HepG2 (cell line): Measurements from ENCODE around the gene ZNF222. TPM values are rescaled to one million over a fixed set of nuclear protein-coding genes. Genes with fewer than 3 reads are reported as not detected.

ENCODE experiments used
- ATF6 ChIP-seq: sonication (generic); formaldehyde crosslinking; conservative IDR thresholded peaks from 2 replicates; pipeline ENCODE4 v1.4.0; 2020; ENCODE audit warnings: missing genetic modification reagents
- CHCHD3 ChIP-seq: sonication (generic); formaldehyde crosslinking; IDR thresholded peaks from 2 replicates; pipeline ENCODE4 v1.8.0; 2022; ENCODE audit warnings: mild to moderate bottlenecking, missing genetic modification reagents, moderate library complexity
- FOXK1 ChIP-seq: sonication (generic); formaldehyde crosslinking; IDR thresholded peaks from 2 replicates; pipeline ENCODE4 v1.4.0; 2020; ENCODE audit warnings: low read depth, missing genetic modification reagents, borderline replicate concordance
- HNF4G ChIP-seq, 2 experiments: sonication (generic) in 1 of 2; formaldehyde crosslinking in 1 of 2; IDR thresholded peaks; 2 replicates each; pipeline versions ENCODE4 v1.4.0 to v1.6.1; 2011 to 2020; ENCODE audit warnings: borderline replicate concordance in 2 of 2, low read depth in 2 of 2, mild to moderate bottlenecking in 2 of 2, low read length in 1 of 2, missing genetic modification reagents in 1 of 2, moderate library complexity in 1 of 2
- NFYC ChIP-seq: IDR thresholded peaks from 2 replicates; pipeline ENCODE4 v1.6.1; 2016; ENCODE audit warnings: missing genetic modification reagents, missing compliant biosample characterization
- NR2F2 ChIP-seq: IDR thresholded peaks from 2 replicates; pipeline ENCODE4 v1.6.1; 2012; ENCODE audit warnings: low read depth, inconsistent platforms, borderline replicate concordance
- RFXAP ChIP-seq: sonication (generic); formaldehyde crosslinking; IDR thresholded peaks from 2 replicates; pipeline ENCODE4 v1.4.0; 2020; ENCODE audit warnings: missing genetic modification reagents, borderline replicate concordance
- RXRB ChIP-seq: IDR thresholded peaks from 2 replicates; pipeline ENCODE4 v1.6.1; 2016; ENCODE audit warnings: borderline replicate concordance, missing genetic modification reagents, missing compliant biosample characterization
- SP2 ChIP-seq: sonication (generic); formaldehyde crosslinking; IDR thresholded peaks from 2 replicates; pipeline ENCODE4 v1.5.1; 2020; ENCODE audit warnings: mild to moderate bottlenecking, missing genetic modification reagents
- SRF ChIP-seq: IDR thresholded peaks from 2 replicates; pipeline ENCODE4 v1.6.1; 2011; ENCODE audit warnings: mild to moderate bottlenecking, low read depth, low read length, moderate library complexity
- TERF1 ChIP-seq: sonication (generic); formaldehyde crosslinking; IDR thresholded peaks from 2 replicates; pipeline ENCODE4 v1.8.0; 2022; ENCODE audit warnings: mild to moderate bottlenecking, missing genetic modification reagents, moderate library complexity
- TFAP4 ChIP-seq: sonication (generic); IDR thresholded peaks from 2 replicates; pipeline ENCODE4 v1.6.1; 2016; ENCODE audit warnings: low read depth, borderline replicate concordance
- THAP9 ChIP-seq: sonication (generic); formaldehyde crosslinking; IDR thresholded peaks from 2 replicates; pipeline ENCODE4; 2020; ENCODE audit warnings: missing genetic modification reagents, mild to moderate bottlenecking, borderline replicate concordance
- ZNF121 ChIP-seq: sonication (generic); formaldehyde crosslinking; IDR thresholded peaks from 2 replicates; pipeline ENCODE4 v1.5.0; 2020; ENCODE audit warnings: mild to moderate bottlenecking, missing genetic modification reagents
- ZNF280D ChIP-seq: sonication (generic); formaldehyde crosslinking; IDR thresholded peaks from 2 replicates; pipeline ENCODE4 v1.5.1; 2020; ENCODE audit warnings: mild to moderate bottlenecking, missing genetic modification reagents
- ZNF83 ChIP-seq: sonication (generic); formaldehyde crosslinking; IDR thresholded peaks from 2 replicates; pipeline ENCODE4 v1.4.0; 2020; ENCODE audit warnings: missing genetic modification reagents, mild to moderate bottlenecking, borderline replicate concordance
- polyA plus RNA-seq, 8 experiments: library from polyadenylated mRNA; depleted of rRNA in 3 of 8; stranded (reverse) in 7 of 8; unstranded in 1 of 8; fragments of >200 nt; fragmentation: Illumina TruSeq in 4 of 8; extraction: Trizol in 4 of 8; gene quantifications; 2 replicates each; pipeline versions ENCODE4 v1.2.1 to v1.2.3, GENCODE V29; 2011 to 2016; ENCODE audit warnings: low read depth in 4 of 8, missing spikeins in 1 of 8, mixed read lengths in 1 of 8; ENCODE audit not compliant: insufficient read depth in 1 of 8
- total RNA-seq, 5 experiments: library from RNA; depleted of rRNA; stranded (reverse); fragments of >200 nt; fragmentation: Illumina TruSeq; extraction: Trizol; gene quantifications; 2 replicates each; pipeline ENCODE4 v1.2.3, GENCODE V29; 2016; ENCODE audit warnings: low read depth in 1 of 5

Gene ZNF222
- total and polyA plus RNA-seq, 2 of the 13 experiments (the other 11 are each of a cell fraction or from before 2014, with no cell fraction given): 2.2 to 6.2 TPM

- peak; percentile 24; the same call in 1 of the 2 replicates for TF ChIP-seq TFAP4
- TF ChIP-seq HNF4G (IDR thresholded peaks at IDR 0.05; ENCODE audit: borderline replicate concordance, low read depth, low read length): peak; percentile 27
- 0 out of 2 replicates have a peak, but pooled peaks have one; percentile 64 for TF ChIP-seq HNF4G (CRISPR knock-in tag; IDR thresholded peaks at IDR 0.05; ENCODE audit: borderline replicate concordance, low read depth)
- TF ChIP-seq THAP9 (CRISPR knock-in tag): peak; percentile 62; the same call in 1 of the 2 replicates
- TF ChIP-seq ZNF280D: 0 out of 2 replicates have a peak, but pooled peaks have one; percentile 18
- TF ChIP-seq TERF1 (CRISPR knock-in tag): no peak
- no peak for TF ChIP-seq NFYC (CRISPR knock-in tag)
- peak; percentile 4; the same call in 1 of the 2 replicates for TF ChIP-seq SRF
- TF ChIP-seq ZNF83 (CRISPR knock-in tag): no peak
- peak; percentile 83; the same call in 1 of the 2 replicates for TF ChIP-seq FOXK1 (CRISPR knock-in tag)
- no peak for TF ChIP-seq ATF6 (CRISPR knock-in tag)
- TF ChIP-seq CHCHD3 (CRISPR knock-in tag): no peak
- TF ChIP-seq ZNF121 (CRISPR knock-in tag): no peak
- no peak for TF ChIP-seq NR2F2
- 0 out of 2 replicates have a peak, but pooled peaks have one; percentile 35 for TF ChIP-seq RFXAP
- TF ChIP-seq RXRB (CRISPR knock-in tag): peak; percentile 42; the same call in 1 of the 2 replicates
- TF ChIP-seq SP2 (CRISPR knock-in tag): no peak
Observed at GRCh38 chr19:44002566-44003460, 22.4 kb upstream of the ZNF222 start, which contains the start of gene ZNF230 (continued).
